Fibroblast of villous mesenchyme (primary cell): ENCODE results near the gene PAK6. TPM values are rescaled to one million over a fixed set of nuclear protein-coding genes. Genes with fewer than 3 reads are reported as not detected.

Experiments used
- DNase-seq: peaks from one replicate; pipeline ENCODE4 v3.0.0-alpha.2; 2010; ENCODE audit warnings: low read depth
- H3K4me3 ChIP-seq: 2 replicates; pipeline ENCODE4 v1.5.1; 2011; ENCODE audit warnings: low read depth, mild to moderate bottlenecking, low read length
- CTCF ChIP-seq: IDR thresholded peaks from 2 replicates; pipeline ENCODE4 v1.5.1; 2012; ENCODE audit warnings: low read depth, mild to moderate bottlenecking, low read length; ENCODE audit not compliant: insufficient read depth
- total RNA-seq: library from RNA; depleted of rRNA; stranded (reverse); fragments of >200 nt; gene quantifications from 2 replicates; pipeline ENCODE4 v1.2.3, GENCODE V29; 2012

Gene PAK6
- total RNA-seq, 1 donor, result under 0.01 TPM

- TF ChIP-seq CTCF, result peak; percentile 38
- H3K4me3 ChIP-seq, result no peak within 1 kb of the TSS
- peak; percentile 69 for DNase-seq
Observed at GRCh38 chr15:40307421-40308211, 68.8 kb downstream of the PAK6 start, which contains the start of gene PLCB2. TSS of gene PLCB2 (minus strand) at chr15:40307935. CDS start at chr15:40307672, 263 bp downstream.

DNA sequence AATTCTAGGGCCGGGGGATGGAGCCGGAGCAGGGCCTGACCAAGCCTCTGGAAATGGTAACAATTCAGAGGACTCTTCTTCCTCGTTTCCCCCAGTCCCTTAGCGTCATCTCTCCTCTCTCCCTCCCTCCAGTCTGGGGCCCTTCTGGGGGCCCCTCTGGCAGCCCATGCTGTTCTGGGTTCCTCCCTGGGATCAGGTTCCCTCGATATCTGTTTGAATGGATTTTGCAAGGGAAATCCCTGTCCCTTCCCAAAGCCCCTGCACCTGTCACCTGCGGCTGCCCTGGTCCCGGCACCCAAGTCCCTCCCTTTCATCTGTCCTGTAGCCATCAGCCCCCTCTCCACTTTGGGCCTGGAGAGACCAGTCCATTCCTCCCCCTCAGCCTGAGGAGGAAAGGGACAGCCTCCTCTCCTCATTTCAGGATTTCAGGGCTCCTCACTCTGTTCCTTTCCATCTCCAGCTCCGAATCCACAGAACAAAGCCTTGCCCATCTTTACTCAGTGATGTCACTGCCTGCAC lies 70.5 kb downstream of the PAK6 start:
- no peak for TF ChIP-seq CTCF
- H3K4me3 ChIP-seq, result no peak overlapping the region
- no peak for DNase-seq

DNA sequence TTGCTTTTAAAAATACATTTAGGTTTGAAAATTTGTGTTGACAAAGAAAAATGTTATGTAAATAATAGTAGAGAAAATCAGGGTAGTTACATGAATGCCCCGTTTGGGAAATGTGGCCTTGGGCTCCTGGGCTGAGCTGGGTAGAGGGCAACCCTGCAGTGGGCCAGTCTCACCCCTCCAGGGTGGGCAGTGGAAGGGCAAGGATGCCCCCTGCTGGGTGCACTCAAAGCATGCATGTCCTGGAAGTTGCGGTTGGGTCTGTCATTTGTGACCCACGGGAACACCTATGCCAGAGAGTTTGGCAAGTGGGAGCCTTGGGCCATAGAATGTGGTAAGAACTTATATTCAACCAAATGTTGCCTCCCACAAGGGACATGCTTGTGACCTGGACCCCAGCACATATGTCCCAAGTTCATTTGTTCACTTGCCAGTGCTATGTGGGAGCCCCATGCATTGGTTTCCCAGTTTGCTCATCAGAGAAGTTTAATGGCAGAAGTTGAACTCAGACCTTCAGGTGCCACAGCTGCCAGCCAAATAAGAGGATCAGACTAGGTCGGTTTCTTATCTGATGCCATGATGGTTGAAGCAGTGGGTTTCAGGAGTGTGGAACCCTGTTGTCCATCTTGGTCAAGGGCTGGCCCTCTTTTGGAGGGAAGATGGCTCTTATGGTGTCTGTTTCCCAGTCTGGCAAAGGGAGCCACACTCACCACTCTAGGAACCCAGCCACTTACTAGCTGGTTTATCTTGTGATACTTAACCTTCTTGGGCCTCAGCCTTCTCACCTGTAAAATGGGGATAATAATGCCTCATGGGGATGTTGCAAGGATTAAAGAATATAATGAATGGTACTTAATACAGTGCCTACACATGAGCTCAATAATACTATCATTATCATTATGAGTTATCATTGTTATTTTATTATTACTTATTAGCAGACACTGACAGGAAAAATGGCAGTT lies 71.4 kb downstream of the PAK6 start:
- DNase-seq, result peak; percentile 61
- peak; percentile 77 for TF ChIP-seq CTCF
- H3K4me3 ChIP-seq, result no peak overlapping the region

DNA sequence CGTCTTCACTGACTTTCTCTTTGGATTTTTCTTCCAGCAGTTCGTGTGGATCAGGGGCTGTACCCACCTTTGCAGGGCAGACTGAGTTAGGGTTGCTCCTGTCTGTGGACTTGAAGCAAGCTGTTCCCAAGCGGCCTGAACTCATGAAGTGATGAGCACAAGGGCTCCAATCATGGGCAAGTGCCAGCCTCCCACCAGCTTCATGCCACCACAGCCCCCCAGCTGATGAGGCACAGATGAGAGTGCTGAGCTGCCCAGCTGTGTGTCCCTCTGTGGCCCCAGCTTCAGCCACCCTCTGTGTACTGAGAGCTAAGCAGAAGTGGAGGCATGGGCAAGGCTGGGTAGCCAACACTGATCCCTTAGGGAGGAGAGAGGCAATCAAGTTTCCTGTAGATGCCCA lies 72.1 kb downstream of the PAK6 start:
- no peak overlapping the region for H3K4me3 ChIP-seq
- no peak for DNase-seq
- TF ChIP-seq CTCF, result no peak

DNA sequence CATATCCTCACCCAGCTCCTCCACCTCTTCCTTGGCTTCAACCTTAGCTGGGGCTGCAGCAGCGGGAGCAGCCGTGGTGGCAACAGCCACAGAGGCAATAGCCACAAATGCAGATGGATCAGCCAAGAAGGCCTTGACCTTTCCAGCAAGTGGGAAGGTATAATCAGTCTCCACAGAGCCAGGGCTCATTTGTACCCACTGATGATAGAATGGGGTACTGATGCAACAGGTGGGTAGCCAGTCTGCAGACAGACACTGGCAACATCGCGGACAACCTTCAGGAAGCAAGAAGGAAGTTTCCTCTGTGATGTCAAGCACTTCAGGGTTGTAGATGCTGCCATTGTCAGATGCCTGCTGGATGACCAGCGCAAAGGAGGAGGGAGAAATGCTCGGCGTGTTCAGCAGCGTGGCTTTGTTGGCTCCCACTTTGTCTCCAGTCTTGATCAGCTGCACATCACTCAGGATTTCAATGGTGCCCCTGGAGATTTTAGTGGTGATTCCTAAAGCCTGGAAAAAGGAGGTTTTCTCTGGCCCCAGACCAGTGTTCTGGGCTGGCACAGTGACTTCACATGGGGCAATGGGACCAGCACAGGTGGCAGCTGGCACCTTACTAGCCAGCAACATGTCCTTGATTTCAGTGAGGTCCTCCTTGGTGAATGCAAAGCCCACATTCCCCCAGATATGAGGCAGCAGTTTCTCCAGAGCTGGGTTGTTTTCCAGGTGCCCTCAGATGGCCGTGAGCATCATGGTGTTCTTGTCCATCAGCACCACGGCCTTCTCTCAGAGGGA lies 73.7 kb downstream of the PAK6 start:
- H3K4me3 ChIP-seq, result no peak overlapping the region
- TF ChIP-seq CTCF, result no peak
- DNase-seq, result no peak
